ENCODE data around the gene TUBG2. TPM values are rescaled to one million over a fixed set of nuclear protein-coding genes. Genes with fewer than 3 reads are reported as not detected.
A peak's percentile ranks its signal among the peaks of the same experiment; 100 is the strongest.

The TUBG2 gene
- total RNA-seq, 1 experiment from 2014 or later = 21.3 TPM

- intact Hi-C loops (cut with micrococcal nuclease) = no loop called here
- Mint-ChIP-seq H3K4me3 (ENCODE audit: unreplicated experiment) (peak overlapping the region; percentile 18), H3K9me3 (ENCODE audit: unreplicated experiment) (no peaks in the 10 kb centered on the region), H3K27ac (ENCODE audit: low read depth, unreplicated experiment) (peak overlapping the region; percentile 61), H3K27me3 (ENCODE audit: insufficient read depth, unreplicated experiment) (no peaks in the 10 kb centered on the region), H3K36me3 (ENCODE audit: insufficient read depth, unreplicated experiment) (peaks cover 74% of the 10 kb centered on the region), H3K4me1 (ENCODE audit: insufficient read depth, unreplicated experiment) (peaks cover 28% of the 10 kb centered on the region)
- TF ChIP-seq, protein P1, sequence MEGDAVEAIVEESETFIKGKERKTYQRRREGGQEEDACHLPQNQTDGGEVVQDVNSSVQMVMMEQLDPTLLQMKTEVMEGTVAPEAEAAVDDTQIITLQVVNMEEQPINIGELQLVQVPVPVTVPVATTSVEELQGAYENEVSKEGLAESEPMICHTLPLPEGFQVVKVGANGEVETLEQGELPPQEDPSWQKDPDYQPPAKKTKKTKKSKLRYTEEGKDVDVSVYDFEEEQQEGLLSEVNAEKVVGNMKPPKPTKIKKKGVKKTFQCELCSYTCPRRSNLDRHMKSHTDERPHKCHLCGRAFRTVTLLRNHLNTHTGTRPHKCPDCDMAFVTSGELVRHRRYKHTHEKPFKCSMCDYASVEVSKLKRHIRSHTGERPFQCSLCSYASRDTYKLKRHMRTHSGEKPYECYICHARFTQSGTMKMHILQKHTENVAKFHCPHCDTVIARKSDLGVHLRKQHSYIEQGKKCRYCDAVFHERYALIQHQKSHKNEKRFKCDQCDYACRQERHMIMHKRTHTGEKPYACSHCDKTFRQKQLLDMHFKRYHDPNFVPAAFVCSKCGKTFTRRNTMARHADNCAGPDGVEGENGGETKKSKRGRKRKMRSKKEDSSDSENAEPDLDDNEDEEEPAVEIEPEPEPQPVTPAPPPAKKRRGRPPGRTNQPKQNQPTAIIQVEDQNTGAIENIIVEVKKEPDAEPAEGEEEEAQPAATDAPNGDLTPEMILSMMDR (IDR thresholded peaks at IDR 0.05; ENCODE audit: unreplicated experiment) = no peak
- ChIA-PET POLR2A (interaction anchor here (0.6 to 3.9 kb wide), 20 partner anchors 9 to 331 kb away, joined by 3 to 37 read pairs (median 6); partner anchors contain the start of genes NAGLU, PLEKHH3, PSMC3IP and RETREG3), CTCF (interaction anchor here (0.7 to 1.5 kb wide), 4 partner anchors 9 to 891 kb away, joined by 3 to 8 read pairs (median 4); no protein-coding TSS in a partner anchor)
- BruUV-seq (replicated peaks) = no TSS peak
- DNase-seq (ENCODE audit: unreplicated experiment) = peak; percentile 98
Measured at GRCh38 chr17:42667088-42667951, 8.2 kb downstream of the TUBG2 start.

GRCh38 chr17:42669705-42669976 lies 10.6 kb downstream of the TUBG2 start:
- TF ChIP-seq, protein P1 (IDR thresholded peaks at IDR 0.05; ENCODE audit: unreplicated experiment) = no peak
- peaks cover 38% of the 10 kb centered on the region for H3K4me1 Mint-ChIP-seq (ENCODE audit: insufficient read depth, unreplicated experiment)
- peaks cover 61% of the 10 kb centered on the region for H3K36me3 Mint-ChIP-seq (ENCODE audit: insufficient read depth, unreplicated experiment)
- ChIA-PET CTCF (interaction anchor here (0.7 to 2.4 kb wide), 5 partner anchors 10 to 91 kb away, joined by 3 to 10 read pairs (median 6); partner anchors contain the start of gene PSMC3IP), POLR2A (interaction anchor here (0.8 to 3.9 kb wide), 4 partner anchors 9 to 92 kb away, joined by 3 to 37 read pairs (median 5); partner anchors contain the start of genes PSMC3IP, RETREG3 and TUBG1)
- H3K27me3 Mint-ChIP-seq (ENCODE audit: insufficient read depth, unreplicated experiment) = no peaks in the 10 kb centered on the region
- H3K9me3 Mint-ChIP-seq (ENCODE audit: unreplicated experiment) = no peaks in the 10 kb centered on the region
- intact Hi-C loops (cut with micrococcal nuclease) = no loop called here
- H3K27ac Mint-ChIP-seq (ENCODE audit: low read depth, unreplicated experiment) = peak overlapping the region; percentile 89
- no peak overlapping the region for H3K4me3 Mint-ChIP-seq (ENCODE audit: unreplicated experiment)
- no peak for DNase-seq (ENCODE audit: unreplicated experiment)
- BruUV-seq (replicated peaks) = no TSS peak

DNA sequence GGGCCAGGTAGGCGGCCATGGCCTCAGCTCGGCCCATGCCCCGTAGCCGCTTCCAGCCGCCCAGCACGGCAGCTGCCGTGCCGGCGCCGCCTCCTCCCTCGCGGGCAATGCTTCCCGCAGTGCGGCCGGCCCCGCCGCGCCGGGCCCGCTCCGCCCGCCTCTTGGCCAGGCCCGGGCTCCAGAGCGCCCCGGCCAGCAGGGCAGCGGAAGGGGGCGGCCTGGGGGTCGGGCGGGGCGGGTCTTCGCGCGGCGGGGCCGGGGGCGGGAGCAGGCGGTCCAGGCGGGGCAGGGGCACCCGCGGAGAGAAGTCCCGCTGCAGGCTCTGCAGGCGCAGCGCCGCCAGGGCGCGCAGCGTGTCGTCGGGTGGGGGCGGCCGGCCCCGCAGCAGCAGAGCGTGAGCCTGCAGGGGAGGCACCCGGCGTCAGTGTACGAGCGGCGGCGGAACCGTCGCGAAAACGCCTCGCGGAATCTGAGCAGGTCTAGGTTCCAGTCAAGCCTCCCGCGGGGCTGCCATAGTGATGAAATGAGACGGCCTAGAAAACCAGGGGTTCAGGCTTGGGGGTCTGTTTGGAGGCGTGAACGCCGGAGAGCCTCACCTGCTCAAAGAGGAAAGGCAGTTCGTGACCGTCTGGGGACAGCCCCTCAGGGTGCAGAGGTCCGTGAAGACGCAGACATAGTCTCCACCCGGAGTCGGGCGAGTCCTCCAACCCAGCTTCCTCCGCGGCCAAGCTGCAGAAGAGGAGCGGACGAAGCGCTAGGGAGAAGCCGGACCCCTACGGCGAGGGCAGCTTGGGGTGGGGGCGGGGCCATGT lies 11.1 kb downstream of the TUBG2 start:
- TF ChIP-seq, protein P1 (IDR thresholded peaks at IDR 0.05; ENCODE audit: unreplicated experiment) = no peak
- intact Hi-C loops (cut with micrococcal nuclease) = no loop called here
- Mint-ChIP-seq H3K9me3 (ENCODE audit: unreplicated experiment) (no peaks in the 10 kb centered on the region), H3K4me1 (ENCODE audit: insufficient read depth, unreplicated experiment) (peaks cover 42% of the 10 kb centered on the region), H3K4me3 (ENCODE audit: unreplicated experiment) (no peak overlapping the region), H3K27ac (ENCODE audit: low read depth, unreplicated experiment) (no peak overlapping the region), H3K27me3 (ENCODE audit: insufficient read depth, unreplicated experiment) (no peaks in the 10 kb centered on the region), H3K36me3 (ENCODE audit: insufficient read depth, unreplicated experiment) (peaks cover 58% of the 10 kb centered on the region)
- no TSS peak for BruUV-seq (replicated peaks)
- ChIA-PET CTCF (interaction anchor here (0.7 to 2.4 kb wide), 5 partner anchors 10 to 102 kb away, joined by 3 to 10 read pairs (median 3); partner anchors contain the start of gene PSMC3IP), POLR2A (interaction anchor here (0.8 to 3.9 kb wide), 3 partner anchors 9 to 93 kb away, joined by 3 to 37 read pairs (median 4); partner anchors contain the start of genes PSMC3IP, RETREG3 and TUBG1)
- no peak for DNase-seq (ENCODE audit: unreplicated experiment)
